PFSK-1 (cell line): ENCODE data around the gene MAGI1.

Source experiments
- FOXP2 ChIP-seq: optimal IDR thresholded peaks from 2 replicates; pipeline ENCODE3; 2011; ENCODE audit warnings: borderline replicate concordance, control low read depth, inconsistent platforms; ENCODE audit not compliant: insufficient read depth; ENCODE audit errors: extremely low read length, extremely low read depth
- POLR2AphosphoS5 ChIP-seq: IDR thresholded peaks from 2 replicates; pipeline ENCODE4 v1.6.1; 2012; ENCODE audit warnings: low read depth, mild to moderate bottlenecking, control low read depth, low read length, moderate library complexity
- SIN3A ChIP-seq: IDR thresholded peaks from 2 replicates; pipeline ENCODE4 v1.6.1; 2012; ENCODE audit warnings: mild to moderate bottlenecking, low read length, moderate library complexity, borderline replicate concordance; ENCODE audit not compliant: insufficient read depth
- TAF1 ChIP-seq: IDR thresholded peaks from 2 replicates; pipeline ENCODE4 v1.6.1; 2012; ENCODE audit warnings: low read length, control low read depth, borderline replicate concordance; ENCODE audit not compliant: insufficient read depth
- TF ChIP-seq, protein P1 (sequence below), 2 experiments: IDR thresholded peaks; 2 replicates each; pipeline versions ENCODE4 v1.6.1 to v1.8.0; 2011 to 2012; ENCODE audit warnings: low read depth in 2 of 2, low read length in 2 of 2, control low read depth in 1 of 2, inconsistent platforms in 1 of 2, mild to moderate bottlenecking in 1 of 2, moderate library complexity in 1 of 2; ENCODE audit not compliant: insufficient read depth in 1 of 2

The MAGI1 gene

DNA sequence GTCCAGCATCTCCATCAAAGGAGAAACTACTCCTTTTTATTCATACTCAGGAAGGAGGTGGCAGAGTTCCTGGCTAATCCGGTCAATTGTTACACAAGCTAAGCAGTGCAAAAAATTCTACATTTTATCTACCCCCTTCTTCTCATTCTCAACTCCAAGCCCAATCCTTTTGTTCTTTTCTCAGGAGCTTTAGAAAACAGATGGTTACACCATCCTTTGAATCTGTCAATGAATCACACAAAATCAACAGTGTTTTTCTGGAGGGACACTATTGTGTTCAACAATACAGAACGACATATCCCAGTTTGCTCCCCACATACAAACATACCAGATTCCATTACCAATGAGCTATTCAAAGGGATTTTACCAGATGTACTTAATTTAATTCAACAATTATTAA, 362.1 kb downstream of the MAGI1 start:
- TF ChIP-seq, protein P1, sequence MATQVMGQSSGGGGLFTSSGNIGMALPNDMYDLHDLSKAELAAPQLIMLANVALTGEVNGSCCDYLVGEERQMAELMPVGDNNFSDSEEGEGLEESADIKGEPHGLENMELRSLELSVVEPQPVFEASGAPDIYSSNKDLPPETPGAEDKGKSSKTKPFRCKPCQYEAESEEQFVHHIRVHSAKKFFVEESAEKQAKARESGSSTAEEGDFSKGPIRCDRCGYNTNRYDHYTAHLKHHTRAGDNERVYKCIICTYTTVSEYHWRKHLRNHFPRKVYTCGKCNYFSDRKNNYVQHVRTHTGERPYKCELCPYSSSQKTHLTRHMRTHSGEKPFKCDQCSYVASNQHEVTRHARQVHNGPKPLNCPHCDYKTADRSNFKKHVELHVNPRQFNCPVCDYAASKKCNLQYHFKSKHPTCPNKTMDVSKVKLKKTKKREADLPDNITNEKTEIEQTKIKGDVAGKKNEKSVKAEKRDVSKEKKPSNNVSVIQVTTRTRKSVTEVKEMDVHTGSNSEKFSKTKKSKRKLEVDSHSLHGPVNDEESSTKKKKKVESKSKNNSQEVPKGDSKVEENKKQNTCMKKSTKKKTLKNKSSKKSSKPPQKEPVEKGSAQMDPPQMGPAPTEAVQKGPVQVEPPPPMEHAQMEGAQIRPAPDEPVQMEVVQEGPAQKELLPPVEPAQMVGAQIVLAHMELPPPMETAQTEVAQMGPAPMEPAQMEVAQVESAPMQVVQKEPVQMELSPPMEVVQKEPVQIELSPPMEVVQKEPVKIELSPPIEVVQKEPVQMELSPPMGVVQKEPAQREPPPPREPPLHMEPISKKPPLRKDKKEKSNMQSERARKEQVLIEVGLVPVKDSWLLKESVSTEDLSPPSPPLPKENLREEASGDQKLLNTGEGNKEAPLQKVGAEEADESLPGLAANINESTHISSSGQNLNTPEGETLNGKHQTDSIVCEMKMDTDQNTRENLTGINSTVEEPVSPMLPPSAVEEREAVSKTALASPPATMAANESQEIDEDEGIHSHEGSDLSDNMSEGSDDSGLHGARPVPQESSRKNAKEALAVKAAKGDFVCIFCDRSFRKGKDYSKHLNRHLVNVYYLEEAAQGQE (IDR thresholded peaks at IDR 0.05; ENCODE audit: insufficient read depth in 1 of 2, low read depth in 2 of 2, low read length in 2 of 2), result no peak
- TF ChIP-seq TAF1, result no peak
- no peak for TF ChIP-seq FOXP2
- no peak for TF ChIP-seq SIN3A
- TF ChIP-seq POLR2AphosphoS5, result no peak

GRCh38 chr3:65675011-65675410, 363.7 kb downstream of the MAGI1 start:
- TF ChIP-seq SIN3A (no peak), FOXP2 (no peak), TAF1 (no peak), POLR2AphosphoS5 (no peak)
- TF ChIP-seq, protein P1 (IDR thresholded peaks at IDR 0.05; ENCODE audit: insufficient read depth in 1 of 2, low read depth in 2 of 2, low read length in 2 of 2), result no peak

GRCh38 chr3:65674226-65674625, 364.5 kb downstream of the MAGI1 start:
- TF ChIP-seq POLR2AphosphoS5 (no peak), FOXP2 (no peak), TAF1 (no peak), SIN3A (no peak)
- TF ChIP-seq, protein P1 (IDR thresholded peaks at IDR 0.05; ENCODE audit: insufficient read depth in 1 of 2, low read depth in 2 of 2, low read length in 2 of 2), result no peak

DNA sequence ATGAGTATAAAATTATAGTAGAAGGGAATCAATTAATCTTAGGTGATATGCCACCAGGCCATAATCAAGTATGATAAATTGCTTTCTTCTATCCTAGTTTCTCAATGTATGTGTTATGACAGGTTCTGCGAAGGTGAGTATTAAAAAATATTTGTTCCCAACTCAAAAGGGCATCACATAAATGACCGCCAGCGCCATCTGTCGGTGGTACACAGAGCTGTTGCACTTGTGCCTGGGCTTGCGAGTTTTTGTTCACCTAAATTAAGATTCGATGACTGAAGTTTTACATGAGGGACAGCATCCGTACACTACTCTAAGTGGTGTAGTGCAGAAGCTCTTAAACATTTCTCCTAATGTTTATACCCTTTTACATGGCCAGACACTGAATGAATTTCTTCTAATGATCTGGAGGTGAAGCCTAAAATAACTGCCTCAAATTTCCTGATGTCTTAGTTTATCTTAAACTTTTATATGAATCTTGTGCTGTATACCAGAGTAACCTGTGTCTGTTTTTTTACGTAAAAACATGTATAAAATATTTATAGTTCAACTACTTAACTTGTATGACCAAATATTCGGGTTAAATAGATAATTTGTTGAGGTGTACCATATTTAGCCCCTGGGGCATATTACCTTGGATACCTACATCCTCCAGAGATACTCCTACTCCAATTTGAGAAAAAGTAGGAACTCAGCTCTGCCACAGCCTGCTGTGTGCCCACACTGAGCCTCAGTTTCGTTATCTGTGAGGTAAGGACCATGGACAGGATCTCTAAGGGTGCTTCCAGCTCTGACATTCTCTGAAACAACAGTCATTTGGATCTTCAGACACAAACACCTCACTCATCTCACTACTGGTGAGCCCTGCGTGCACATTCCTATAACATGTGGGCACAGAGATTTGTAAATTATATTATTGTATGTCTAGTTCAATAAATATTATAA, 365.6 kb downstream of the MAGI1 start:
- no peak for TF ChIP-seq POLR2AphosphoS5
- TF ChIP-seq, protein P1 (IDR thresholded peaks at IDR 0.05; ENCODE audit: insufficient read depth in 1 of 2, low read depth in 2 of 2, low read length in 2 of 2), result peak in 1 of 2 experiments; percentile 79; a peak in 2 of 4 replicates

DNA sequence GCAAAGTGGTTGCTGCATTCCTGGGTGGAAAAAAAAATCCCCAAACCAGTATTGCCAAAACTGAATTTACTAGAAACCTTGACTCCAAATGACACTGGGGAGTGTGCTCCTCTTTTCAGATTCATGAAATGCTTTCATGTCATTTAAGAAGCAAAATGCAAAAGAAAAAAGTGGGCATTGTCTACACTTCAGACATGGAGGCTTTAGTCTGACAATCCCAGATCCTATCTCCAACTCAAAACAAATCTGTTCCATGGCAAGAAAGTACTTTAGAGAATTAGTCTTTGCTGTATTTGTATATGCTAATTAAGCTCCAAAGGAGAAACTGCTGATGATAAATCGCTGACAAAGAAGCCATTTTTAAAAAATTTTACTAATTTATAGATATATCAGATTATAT, 366.7 kb downstream of the MAGI1 start:
- TF ChIP-seq, protein P1 (IDR thresholded peaks at IDR 0.05; ENCODE audit: insufficient read depth in 1 of 2, low read depth in 2 of 2, low read length in 2 of 2), result no peak
- TF ChIP-seq POLR2AphosphoS5, result no peak
- no peak for TF ChIP-seq TAF1
- no peak for TF ChIP-seq SIN3A
- TF ChIP-seq FOXP2, result no peak
